ENCODE measurements around the gene KCTD15. TPM values are rescaled to one million over a fixed set of nuclear protein-coding genes. Genes with fewer than 3 reads are reported as not detected.

KCTD15 gene
- total and polyA plus RNA-seq, 2 donors (not counting 1 experiment from before 2014, with no cell fraction given), result 0.54 to 0.81 TPM

DNA sequence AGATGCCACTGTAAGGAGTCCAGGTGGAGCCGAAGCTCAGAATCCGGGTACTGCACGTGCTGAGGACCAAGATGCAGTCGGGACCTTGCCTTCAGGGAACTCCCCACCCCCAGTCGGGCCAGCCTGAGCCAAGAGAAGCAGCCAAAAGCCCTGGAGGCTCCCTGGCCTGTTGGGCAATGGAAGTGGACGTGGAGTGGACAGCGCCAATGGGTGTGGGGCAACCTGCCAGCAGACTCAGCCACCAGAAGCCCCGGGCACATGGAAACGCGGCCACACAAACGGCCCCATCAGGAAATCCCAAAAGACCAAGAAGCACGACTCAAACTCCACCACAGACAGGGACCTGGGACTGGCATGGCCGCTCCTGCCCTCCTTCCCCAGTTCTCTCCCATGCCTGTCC is 30.0 kb upstream of the KCTD15 start:
- Histone ChIP-seq H3K27me3 (replicated peaks in 1 of 4; ENCODE audit: control extremely low read depth in 1 of 4, control insufficient read depth in 3 of 4, insufficient read depth in 4 of 4, low read length in 3 of 4) (no peaks in the 10 kb centered on the region), H3K36me3 (replicated peaks in 1 of 2; ENCODE audit: control extremely low read depth in 1 of 2, control insufficient read depth in 1 of 2, extremely low read depth in 1 of 2, insufficient read depth in 2 of 2, low read length in 1 of 2) (no peaks in the 10 kb centered on the region), H3K79me2 (ENCODE audit: control insufficient read depth, insufficient read depth, low read length) (no peaks in the 10 kb centered on the region), H2AFZ (ENCODE audit: insufficient read depth, low read depth, low read length, poor library complexity, severe bottlenecking) (no peak overlapping the region), H3K4me2 (replicated peaks; ENCODE audit: low read depth, low read length, poor library complexity, severe bottlenecking) (no peak overlapping the region), H3K27ac (ENCODE audit: low read length in 2 of 2) (no peak overlapping the region), H3K4me1 (ENCODE audit: control insufficient read depth in 2 of 2, insufficient read depth in 2 of 2, low read length in 2 of 2) (no peaks in the 10 kb centered on the region), H3K9ac (ENCODE audit: low read length) (no peak overlapping the region), H3K4me3 (ENCODE audit: control extremely low read depth in 1 of 5, extremely low read depth in 1 of 5, insufficient read depth in 1 of 5, low read depth in 2 of 5, low read length in 4 of 5) (no peak overlapping the region), H4K20me1 (ENCODE audit: control insufficient read depth, insufficient read depth, low read length, poor library complexity, severe bottlenecking) (no peaks in the 10 kb centered on the region), H3K9me3 (ENCODE audit: control extremely low read depth in 1 of 3, control insufficient read depth in 2 of 3, insufficient read depth in 1 of 3, low read length in 2 of 3) (peaks cover 0 to 5% (median 0%) of the 10 kb centered on the region in 3 donors)
- H3K4me3 Mint-ChIP-seq, result no peak overlapping the region
- no peaks in the 10 kb centered on the region for H3K4me1 Mint-ChIP-seq
- intact Hi-C loops (cut with micrococcal nuclease), result no loop called here
- POLR2A ChIA-PET, result no interaction called here
- H3K27me3 Mint-ChIP-seq, result peaks cover 20% of the 10 kb centered on the region
- no peaks in the 10 kb centered on the region for H3K9me3 Mint-ChIP-seq (ENCODE audit: insufficient read depth)
- WGBS (ENCODE audit: insufficient coverage), result 77% methylated on average over 9 of the region's 13 CpGs
- no peak for ATAC-seq (ENCODE audit: low read depth)
- CTCF ChIA-PET, result no interaction called here
- H3K27ac Mint-ChIP-seq, result no peak overlapping the region
- TF ChIP-seq EZH2 (IDR thresholded peaks at IDR 0.05; ENCODE audit: borderline replicate concordance, insufficient read depth, low read depth, low read length, poor library complexity, severe bottlenecking) (no peak), CTCF (IDR thresholded peaks at IDR 0.05) (no peak)
- no peak for DNase-seq

- H3K4me1 ChIP-seq (ENCODE audit: control insufficient read depth in 2 of 2, insufficient read depth in 2 of 2, low read length in 2 of 2), result no peaks in the 10 kb centered on the region
- H3K27me3 ChIP-seq (replicated peaks in 1 of 4; ENCODE audit: control extremely low read depth in 1 of 4, control insufficient read depth in 3 of 4, insufficient read depth in 4 of 4, low read length in 3 of 4), result no peaks in the 10 kb centered on the region
- 36% methylated on average over 6 of the region's 9 CpGs for whole genome bisulfite sequencing (ENCODE audit: insufficient coverage)
- intact Hi-C loops (cut with micrococcal nuclease), result no loop called here
- H3K9me3 Mint-ChIP-seq (ENCODE audit: insufficient read depth), result no peaks in the 10 kb centered on the region
- H3K4me3 Mint-ChIP-seq, result no peak overlapping the region
- H3K27ac ChIP-seq (ENCODE audit: low read length in 2 of 2), result no peak overlapping the region
- H3K79me2 ChIP-seq (ENCODE audit: control insufficient read depth, insufficient read depth, low read length), result no peaks in the 10 kb centered on the region
- H4K20me1 ChIP-seq (ENCODE audit: control insufficient read depth, insufficient read depth, low read length, poor library complexity, severe bottlenecking), result no peaks in the 10 kb centered on the region
- no peak overlapping the region for H3K27ac Mint-ChIP-seq
- TF ChIP-seq EZH2 (IDR thresholded peaks at IDR 0.05; ENCODE audit: borderline replicate concordance, insufficient read depth, low read depth, low read length, poor library complexity, severe bottlenecking) (no peak), CTCF (IDR thresholded peaks at IDR 0.05) (no peak)
- no peak overlapping the region for H3K4me2 ChIP-seq (replicated peaks; ENCODE audit: low read depth, low read length, poor library complexity, severe bottlenecking)
- POLR2A ChIA-PET, result no interaction called here
- no peak for ATAC-seq (ENCODE audit: low read depth)
- peaks cover 20% of the 10 kb centered on the region for H3K27me3 Mint-ChIP-seq
- CTCF ChIA-PET, result interaction anchor here (0.6 to 1.3 kb wide), 4 partner anchors 11 to 777 kb away, joined by 3 to 4 read pairs (median 3); no protein-coding TSS in a partner anchor
- no peaks in the 10 kb centered on the region for H3K36me3 ChIP-seq (replicated peaks in 1 of 2; ENCODE audit: control extremely low read depth in 1 of 2, control insufficient read depth in 1 of 2, extremely low read depth in 1 of 2, insufficient read depth in 2 of 2, low read length in 1 of 2)
- H3K9ac ChIP-seq (ENCODE audit: low read length), result no peak overlapping the region
- H2AFZ ChIP-seq (ENCODE audit: insufficient read depth, low read depth, low read length, poor library complexity, severe bottlenecking), result no peak overlapping the region
- peaks cover 0 to 8% (median 0%) of the 10 kb centered on the region in 3 donors for H3K9me3 ChIP-seq (ENCODE audit: control extremely low read depth in 1 of 3, control insufficient read depth in 2 of 3, insufficient read depth in 1 of 3, low read length in 2 of 3)
- H3K4me1 Mint-ChIP-seq, result no peaks in the 10 kb centered on the region
- H3K4me3 ChIP-seq (ENCODE audit: control extremely low read depth in 1 of 5, extremely low read depth in 1 of 5, insufficient read depth in 1 of 5, low read depth in 2 of 5, low read length in 4 of 5), result no peak overlapping the region
- no peak for DNase-seq
These were observed 28.7 kb upstream of the KCTD15 start for GRCh38 chr19:33767898-33768413.
